ENCODE measurements around the gene PI4KB. TPM values are rescaled to one million over a fixed set of nuclear protein-coding genes. Genes with fewer than 3 reads are reported as not detected.

The PI4KB gene
- total RNA-seq, 1 donor from 2014 or later: 67.4 TPM

DNA sequence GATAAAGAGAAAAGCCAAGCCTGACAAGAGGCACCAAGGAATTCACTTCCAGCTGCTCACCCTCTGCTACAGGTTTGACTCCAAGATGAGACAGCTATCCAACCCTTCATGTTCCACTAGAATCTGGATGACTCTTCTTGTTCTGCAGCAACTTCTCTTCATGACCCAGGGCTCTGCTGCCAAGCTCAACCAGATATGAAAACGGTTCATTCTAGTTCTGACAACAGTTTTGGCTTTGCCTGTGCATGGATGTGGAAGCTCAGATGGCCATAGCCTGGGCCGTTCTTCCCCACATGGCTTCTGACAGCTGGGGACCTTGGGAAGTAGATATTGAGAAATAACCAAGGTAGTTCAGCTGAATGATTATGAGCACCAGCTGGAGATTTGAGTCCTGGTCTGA lies 13.7 kb downstream of the PI4KB start:
- intact Hi-C loops (cut with micrococcal nuclease): no loop called here

DNA sequence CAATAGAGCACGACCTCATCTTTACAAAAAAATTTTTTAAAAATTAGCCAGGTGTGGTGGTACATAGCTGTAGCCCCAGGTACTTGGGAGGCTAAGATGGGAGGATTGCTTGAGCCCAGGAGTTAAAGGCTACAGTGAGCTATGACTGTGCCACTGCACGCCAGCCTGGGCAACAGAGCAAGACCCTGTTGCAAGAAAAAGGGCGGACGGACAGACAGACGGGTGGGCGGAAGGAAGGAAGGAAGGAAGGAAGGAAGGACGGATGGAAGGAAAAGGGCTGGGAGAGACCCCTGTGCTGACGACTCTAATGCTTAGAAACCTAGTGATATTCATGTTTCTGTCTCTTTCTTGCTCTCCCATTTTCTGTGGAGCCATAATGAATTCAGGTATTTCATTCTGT lies 14.4 kb downstream of the PI4KB start:
- intact Hi-C loops (cut with micrococcal nuclease): no loop called here

DNA sequence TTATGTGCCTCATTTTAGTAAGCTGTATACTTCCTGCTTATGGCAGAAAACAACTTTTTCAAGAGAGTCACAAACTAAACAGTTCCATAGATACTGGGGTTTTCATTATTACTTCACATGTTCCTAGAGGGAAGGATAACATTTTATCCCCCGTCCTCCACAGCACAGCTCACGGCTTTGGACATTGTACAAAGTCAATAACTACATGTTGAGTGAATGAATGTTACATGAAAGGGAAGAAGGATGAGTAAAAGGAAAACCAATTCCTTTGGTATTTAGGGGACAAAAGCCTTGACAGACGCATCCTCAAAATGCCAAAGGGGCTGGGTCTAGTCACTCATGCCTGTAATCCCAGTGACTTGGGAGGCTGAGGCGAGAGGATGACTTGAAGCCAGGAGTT lies 14.8 kb downstream of the PI4KB start:
- intact Hi-C loops (cut with micrococcal nuclease): no loop called here

DNA sequence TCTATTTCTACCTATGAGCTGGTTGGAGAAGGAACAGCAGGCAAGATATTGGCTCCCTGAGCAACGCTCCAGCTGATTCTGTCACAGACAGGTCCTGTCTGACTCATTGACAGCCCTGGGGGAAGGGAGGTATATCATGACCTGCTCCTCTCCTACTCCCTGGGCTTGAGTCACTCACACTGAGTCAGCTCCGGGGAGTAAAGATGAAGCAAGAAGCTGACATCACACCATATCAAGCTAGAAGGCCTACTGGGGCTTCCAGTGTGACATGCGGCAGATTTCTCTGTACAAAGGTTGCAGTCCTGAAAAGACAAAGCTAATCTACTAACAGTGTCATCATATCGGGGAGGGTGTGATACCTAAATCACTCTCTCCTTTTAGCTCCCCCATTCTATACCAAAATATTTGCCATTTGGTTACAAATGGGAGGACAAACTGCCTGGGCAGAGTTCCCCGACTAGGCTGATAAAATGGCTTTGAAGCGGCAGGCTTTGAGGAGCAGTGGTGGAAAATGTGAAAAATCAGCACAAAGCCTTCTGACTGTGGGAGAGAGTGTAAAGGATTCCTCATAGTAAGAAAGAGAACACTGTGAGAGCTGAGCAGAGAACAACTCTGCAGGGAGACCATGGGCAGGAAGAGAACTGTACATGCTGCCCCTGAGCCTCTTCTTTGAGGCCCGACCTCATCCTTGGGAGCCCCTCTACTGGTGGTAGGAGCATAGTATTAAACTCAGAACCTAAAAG lies 15.5 kb downstream of the PI4KB start:
- intact Hi-C loops (cut with micrococcal nuclease): no loop called here

DNA sequence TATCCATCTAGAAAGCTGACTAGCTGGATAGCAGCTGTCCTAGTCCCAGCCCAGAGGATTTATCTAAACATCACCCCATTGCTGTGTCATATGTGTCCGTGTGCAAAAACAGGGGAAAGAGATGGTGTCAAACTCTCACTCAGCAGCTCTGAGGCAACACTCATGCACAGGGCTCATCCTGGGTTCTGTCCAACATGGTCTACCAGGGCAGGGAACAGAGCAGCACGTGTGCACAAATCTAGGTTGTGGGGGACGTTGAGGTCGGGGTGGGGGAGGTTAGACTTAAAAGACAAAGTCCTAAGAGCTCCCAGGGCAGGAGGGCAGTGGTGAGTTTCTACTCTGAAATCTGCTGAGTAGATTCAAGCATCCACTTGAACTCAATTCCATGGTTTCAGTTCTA lies 16.2 kb downstream of the PI4KB start:
- intact Hi-C loops (cut with micrococcal nuclease): no loop called here

DNA sequence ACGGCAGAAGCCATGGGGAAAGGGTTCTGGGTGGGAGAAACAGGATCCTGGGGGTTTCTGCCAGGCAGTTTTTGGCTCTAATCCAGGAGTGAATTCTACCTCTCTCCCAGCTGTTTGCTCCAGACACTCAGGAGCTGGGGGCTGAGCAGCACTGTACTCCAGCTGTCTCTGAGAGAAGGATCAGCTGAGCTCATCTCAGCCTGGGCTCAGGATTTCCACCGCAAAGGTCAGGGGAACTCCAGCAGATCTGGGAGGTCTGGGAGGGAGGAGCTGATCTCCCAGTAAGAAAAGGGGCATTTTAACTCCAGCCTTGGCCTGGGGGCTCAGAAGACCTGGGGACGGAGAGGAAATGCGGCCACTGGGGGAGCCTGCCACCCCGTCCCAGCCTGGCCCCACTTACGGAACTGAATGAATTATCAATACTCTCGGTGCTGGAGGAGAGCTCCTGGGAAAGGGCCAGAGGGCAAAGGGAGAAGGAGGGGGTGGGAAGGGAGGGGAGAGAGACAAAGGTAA lies 17.3 kb downstream of the PI4KB start:
- intact Hi-C loops (cut with micrococcal nuclease): no loop called here

DNA sequence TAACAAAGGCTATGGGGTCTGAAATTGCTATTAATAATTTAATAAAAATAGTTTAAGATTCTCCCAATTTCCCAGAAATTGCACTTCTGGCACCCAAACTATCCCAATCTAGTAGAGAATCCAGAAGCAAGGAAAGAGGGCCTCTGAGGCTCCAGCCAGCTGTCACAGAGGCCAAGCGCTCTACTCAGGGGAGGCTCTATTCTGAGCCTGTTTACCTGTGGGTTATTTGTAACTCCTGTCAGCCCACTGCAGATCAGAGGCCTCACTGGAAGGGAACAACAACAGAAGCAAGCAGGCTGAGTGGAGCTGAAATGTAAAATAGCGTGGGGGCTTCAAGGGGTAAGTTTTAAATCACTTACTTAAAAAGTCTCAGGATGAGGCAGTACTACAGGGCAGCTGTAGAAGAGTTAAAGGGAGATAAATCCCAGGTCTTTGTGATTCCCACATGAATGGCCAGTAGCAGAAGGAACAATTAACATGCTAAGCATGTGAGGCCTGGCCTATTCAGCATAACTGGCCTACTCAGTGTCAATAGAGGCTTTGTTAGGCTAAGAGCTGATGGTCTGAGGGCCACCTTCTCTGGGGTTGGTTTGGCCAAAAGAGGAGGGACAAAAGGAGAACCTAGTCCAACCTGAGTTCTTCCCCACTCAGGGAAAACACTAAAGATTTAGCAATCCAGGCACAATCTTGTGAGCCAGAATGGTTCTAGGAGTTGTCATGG lies 32.3 kb downstream of the PI4KB start:
- intact Hi-C loops (cut with micrococcal nuclease): no loop called here

DNA sequence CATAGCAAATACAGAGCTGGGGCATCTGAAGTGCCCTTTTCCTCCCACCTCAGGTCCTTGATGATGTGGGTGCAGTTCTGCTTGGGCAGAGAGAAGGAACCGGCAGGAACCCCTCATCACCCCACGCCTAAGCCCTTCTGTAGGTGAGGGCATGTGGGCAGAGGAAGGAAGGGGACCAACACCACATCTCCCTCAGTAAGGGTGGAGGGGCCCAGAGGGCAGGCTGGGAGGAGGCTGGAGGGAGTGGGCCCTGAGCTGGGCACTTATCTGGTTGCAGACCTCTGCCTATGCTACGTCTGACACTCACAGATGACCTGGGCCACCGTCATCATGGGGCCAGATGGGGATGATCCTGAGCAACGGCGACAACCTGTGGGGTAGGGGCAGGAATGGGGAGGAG lies 34.1 kb downstream of the PI4KB start:
- intact Hi-C loops (cut with micrococcal nuclease): no loop called here

DNA sequence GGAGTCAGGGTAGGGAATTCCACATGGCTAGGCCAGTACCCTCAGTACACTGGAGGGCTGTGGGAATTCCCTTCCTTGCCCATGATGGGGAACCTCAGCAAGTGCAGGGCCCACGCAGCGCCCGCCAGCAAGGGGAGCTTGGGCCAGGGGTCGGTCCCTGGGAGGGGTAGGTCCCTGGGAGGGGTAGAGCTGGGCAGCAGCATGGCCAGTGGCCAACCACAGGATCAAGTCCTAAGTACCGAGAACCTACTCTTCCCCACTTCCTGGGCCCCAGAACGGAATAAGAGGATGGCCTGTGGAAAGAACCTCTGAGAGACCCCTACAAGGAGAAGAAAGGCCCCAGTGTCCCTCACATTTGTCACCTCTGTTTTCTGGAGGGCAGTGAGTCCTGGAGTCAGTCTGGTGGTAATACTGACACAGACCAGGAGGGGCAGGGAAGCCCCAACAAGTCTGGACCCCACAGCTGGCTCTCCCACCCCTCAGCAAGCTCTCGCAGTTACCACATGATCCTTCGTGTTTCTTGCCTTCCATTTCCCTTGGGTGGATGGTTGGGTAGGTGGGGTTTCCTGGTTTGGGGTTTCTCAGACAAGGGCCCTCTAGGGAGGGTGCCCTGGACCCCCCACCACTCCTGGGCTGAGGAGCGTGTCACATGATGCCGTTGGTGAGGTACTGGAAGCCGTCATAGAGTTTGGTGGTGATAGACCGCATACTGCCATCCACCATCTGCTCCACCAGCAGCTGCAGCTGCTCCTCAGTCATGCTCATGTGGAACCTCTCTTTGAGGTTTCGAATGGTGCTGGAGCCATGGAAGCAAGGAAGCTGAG lies 34.8 kb downstream of the PI4KB start:
- intact Hi-C loops (cut with micrococcal nuclease): no loop called here

DNA sequence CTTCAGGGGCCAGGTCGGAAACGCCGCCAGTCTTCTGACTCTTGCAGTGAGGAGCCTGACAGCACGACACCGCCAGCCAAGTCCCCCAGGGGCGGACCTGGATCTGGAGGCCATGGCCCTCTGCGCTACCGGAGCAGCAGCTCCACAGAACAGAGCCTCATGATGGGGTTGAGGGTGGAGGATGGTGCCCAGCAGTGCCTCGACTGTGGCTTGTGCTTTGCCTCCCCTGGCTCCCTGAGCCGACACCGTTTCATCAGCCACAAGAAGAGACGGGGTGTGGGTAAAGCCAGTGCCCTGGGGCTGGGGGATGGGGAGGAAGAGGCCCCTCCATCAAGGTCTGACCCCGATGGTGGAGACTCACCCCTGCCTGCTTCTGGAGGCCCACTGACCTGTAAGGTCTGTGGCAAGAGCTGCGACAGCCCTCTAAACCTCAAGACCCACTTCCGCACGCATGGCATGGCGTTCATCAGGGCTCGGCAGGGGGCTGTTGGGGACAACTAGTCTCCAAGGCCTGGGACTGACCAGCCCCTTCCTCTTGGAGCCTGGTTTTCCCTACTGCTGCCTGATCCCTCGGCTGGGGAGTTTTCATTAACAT lies 36.4 kb downstream of the PI4KB start:
- intact Hi-C loops (cut with micrococcal nuclease): no loop called here

DNA sequence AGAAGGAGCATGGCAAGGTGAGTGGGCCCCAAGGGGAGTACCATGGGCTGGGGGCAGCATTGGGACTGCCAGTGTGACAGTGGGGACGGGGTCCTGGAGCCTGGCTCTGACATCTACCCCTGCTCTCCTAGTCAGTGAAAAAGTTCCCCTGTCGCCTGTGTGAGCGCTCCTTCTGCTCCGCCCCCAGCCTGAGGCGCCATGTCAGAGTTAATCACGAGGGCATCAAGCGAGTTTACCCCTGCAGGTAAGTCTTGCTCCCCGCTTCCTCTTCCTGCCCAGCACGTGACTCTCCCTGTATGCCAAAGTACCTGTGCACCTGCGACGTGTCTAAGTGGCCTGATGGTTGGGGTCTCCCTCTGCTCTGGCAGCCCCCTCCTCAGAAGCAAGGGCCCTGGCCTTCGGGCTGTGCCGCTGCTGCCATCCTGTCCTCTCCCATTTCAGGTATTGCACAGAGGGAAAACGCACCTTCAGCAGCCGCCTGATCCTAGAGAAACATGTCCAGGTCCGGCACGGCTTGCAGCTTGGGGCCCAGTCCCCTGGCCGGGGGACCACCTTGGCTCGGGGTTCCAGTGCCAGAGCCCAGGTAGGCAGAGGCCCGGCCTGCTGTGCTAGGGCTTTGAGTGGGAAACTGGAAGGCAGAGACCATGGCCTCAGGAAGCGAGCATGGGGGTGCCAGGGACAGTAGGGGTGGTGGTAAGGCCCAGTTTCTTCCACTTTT lies 37.1 kb downstream of the PI4KB start:
- intact Hi-C loops (cut with micrococcal nuclease): no loop called here

DNA sequence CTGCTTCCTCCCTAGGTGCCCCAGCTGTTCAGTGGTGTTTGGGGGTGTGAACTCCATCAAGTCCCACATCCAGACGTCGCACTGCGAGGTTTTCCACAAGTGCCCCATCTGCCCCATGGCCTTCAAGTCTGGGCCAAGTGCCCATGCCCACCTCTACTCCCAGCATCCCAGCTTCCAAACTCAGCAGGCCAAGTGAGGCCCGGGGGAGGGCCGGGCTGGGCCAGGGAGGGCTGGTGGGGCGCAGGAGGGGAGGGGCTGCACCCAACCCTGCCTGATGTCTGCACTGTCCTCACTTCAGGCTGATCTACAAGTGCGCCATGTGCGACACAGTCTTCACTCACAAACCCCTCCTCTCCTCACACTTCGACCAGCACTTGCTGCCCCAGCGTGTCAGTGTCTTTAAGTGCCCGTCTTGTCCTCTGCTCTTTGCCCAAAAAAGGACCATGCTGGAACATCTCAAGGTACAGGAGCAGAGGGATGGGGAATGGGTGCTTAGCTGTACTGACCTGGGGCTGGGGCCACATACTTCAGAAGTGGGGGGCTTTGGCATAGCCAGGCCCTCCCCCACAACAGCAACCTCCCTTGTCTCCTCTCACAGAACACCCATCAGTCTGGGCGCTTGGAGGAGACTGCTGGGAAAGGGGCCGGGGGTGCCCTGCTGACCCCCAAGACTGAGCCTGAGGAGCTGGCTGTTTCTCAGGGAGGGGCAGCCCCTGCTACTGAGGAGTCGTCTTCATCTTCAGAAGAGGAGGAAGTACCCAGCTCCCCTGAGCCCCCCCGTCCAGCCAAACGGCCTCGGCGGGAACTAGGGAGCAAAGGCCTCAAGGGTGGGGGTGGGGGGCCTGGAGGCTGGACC lies 37.9 kb downstream of the PI4KB start:
- intact Hi-C loops (cut with micrococcal nuclease): no loop called here

DNA sequence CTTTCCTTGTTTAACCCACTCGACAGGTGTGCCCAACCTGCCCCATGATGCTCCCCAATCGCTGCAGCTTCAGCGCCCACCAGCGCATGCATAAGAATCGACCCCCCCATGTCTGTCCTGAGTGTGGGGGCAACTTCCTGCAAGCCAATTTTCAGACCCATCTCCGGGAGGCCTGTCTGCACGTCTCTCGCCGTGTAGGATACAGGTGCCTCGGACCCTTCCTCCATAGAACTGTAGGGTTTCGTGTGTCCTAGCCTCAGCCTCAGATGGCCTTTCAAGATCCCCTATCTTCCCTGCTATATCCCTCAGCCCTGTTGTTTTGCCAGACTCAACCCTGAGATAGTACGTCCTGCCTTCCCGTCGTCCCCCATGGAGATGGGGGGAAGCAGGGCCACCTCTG lies 38.7 kb downstream of the PI4KB start:
- intact Hi-C loops (cut with micrococcal nuclease): no loop called here

DNA sequence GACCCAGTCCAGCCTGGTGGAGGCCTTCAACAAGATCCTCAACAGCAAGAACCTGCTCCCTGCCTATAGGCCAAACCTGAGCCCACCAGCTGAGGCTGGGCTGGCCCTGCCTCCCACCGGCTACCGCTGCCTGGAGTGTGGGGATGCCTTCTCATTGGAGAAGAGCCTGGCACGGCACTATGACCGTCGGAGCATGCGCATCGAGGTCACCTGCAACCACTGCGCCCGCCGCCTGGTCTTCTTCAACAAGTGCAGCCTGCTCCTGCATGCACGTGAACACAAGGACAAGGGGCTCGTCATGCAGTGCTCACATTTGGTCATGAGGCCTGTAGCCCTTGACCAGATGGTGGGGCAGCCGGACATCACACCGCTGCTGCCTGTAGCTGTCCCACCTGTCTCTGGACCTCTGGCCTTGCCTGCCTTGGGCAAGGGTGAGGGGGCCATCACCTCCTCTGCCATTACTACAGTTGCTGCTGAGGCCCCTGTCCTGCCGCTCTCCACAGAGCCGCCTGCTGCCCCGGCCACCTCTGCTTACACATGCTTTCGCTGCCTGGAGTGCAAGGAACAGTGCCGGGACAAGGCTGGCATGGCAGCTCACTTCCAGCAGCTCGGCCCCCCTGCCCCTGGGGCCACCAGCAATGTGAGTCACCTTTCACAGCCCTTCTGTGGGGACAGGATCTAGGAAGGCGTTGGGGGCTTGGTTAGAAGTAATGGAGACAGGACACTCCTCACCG lies 39.3 kb downstream of the PI4KB start:
- intact Hi-C loops (cut with micrococcal nuclease): no loop called here

DNA sequence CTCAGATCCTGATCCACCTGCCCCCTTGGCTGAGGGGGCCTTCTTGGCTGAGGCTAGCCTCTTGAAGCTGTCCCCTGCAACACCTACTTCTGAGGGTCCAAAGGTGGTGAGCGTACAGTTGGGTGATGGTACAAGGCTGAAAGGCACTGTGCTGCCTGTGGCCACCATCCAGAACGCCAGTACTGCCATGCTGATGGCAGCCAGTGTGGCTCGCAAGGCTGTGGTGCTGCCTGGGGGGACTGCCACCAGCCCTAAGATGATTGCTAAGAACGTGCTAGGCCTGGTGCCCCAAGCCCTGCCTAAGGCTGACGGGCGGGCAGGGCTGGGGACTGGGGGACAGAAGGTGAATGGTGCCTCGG lies 39.9 kb downstream of the PI4KB start:
- intact Hi-C loops (cut with micrococcal nuclease): no loop called here

DNA sequence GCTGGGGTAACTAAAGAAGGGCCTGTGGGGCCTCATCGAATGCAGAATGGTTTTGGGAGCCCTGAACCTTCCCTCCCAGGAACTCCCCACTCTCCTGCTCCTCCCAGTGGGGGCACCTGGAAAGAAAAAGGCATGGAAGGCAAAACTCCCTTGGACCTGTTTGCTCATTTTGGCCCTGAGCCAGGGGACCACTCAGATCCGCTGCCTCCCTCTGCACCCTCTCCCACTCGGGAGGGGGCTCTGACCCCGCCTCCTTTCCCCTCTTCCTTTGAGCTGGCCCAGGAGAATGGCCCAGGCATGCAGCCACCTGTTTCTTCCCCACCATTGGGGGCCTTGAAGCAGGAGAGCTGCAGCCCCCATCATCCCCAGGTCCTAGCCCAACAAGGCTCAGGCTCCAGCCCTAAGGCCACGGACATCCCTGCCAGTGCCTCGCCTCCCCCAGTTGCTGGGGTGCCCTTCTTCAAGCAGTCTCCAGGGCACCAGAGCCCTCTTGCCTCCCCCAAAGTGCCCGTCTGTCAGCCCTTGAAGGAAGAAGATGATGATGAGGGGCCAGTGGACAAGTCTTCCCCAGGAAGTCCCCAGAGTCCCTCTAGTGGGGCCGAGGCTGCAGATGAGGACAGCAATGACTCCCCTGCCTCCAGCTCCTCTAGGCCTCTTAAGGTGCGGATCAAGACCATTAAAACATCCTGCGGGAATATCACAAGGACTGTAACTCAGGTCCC lies 40.4 kb downstream of the PI4KB start:
- intact Hi-C loops (cut with micrococcal nuclease): no loop called here

DNA sequence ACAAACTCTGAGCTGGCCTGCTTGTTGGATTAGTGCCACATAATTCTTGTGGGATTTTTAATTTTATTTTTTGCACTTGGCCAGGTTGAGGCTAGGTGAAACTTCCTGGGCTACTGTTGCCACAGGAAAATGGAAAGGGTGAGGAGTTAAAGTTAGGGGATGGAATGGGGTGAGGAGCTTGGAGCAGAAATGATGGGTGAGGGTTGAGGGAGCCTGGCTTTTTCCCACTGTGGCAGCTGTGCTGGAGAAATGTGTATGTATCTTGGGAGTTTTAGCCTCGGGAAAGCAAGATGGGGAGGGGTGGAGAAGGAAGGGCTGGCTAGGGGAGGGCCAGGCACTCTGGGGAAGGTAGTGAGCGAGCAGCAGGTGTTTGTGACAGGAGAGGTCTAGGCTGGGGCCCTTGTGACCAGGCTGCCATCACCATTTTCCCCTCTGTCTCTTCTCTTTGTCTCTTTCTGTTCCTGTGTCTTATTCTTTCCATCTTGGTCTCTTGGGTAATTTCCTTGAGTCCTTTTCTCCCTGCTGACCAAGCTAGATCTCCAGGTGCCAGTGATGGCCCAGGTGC lies 43.1 kb downstream of the PI4KB start:
- intact Hi-C loops (cut with micrococcal nuclease): loop anchor here (5.0 kb wide), 1 partner anchor 113 kb away; the partner anchor contains the start of gene PSMB4
